H1 (cell line): Measurements from ENCODE around the gene WWC1. TPM values are rescaled to one million over a fixed set of nuclear protein-coding genes. Genes with fewer than 3 reads are reported as not detected.

Experiments
- CTCF ChIA-PET: fragments of 300-600 bp; sonication (Branson Sonifier 250); formaldehyde crosslinking; loops from one replicate; lab custom pipeline; 2021; ENCODE audit not compliant: partially characterized antibody; lab: Charles Lee
- POLR2A ChIA-PET: fragments of 300-600 bp; sonication (Branson Sonifier 250); formaldehyde crosslinking; loops from one replicate; lab custom pipeline; 2021; ENCODE audit warnings: inconsistent platforms; ENCODE audit not compliant: partially characterized antibody; lab: Charles Lee
- DNase-seq, 2 experiments: peaks; one replicate each; pipeline versions ENCODE4 v3.0.0 to v3.0.0-alpha.2; 2010 to 2022; ENCODE audit warnings: low spot score in 2 of 2, low read depth in 1 of 2, mixed read lengths in 1 of 2
- FAIRE-seq: peaks from 2 replicates; lab custom pipeline; 2011; peaks lifted over from hg19 to GRCh38; lab: Jason Lieb, UNC
- H2AFZ ChIP-seq: 2 replicates; pipeline ENCODE4 v1.8.1; 2012; ENCODE audit warnings: low read length, inconsistent platforms
- H2AK5ac ChIP-seq: 2 replicates; pipeline ENCODE4 v1.6.1; 2013; ENCODE audit warnings: low read depth, low read length
- H2BK120ac ChIP-seq: replicated peaks from 2 replicates; pipeline ENCODE3; 2013; ENCODE audit warnings: low read depth, low read length, inconsistent platforms
- H2BK12ac ChIP-seq: 2 replicates; pipeline ENCODE4 v1.6.1; 2013; ENCODE audit warnings: low read depth, low read length
- H2BK15ac ChIP-seq: 2 replicates; pipeline ENCODE4 v1.6.1; 2013; ENCODE audit warnings: low read length
- H2BK20ac ChIP-seq: 2 replicates; pipeline ENCODE4 v1.6.1; 2013; ENCODE audit warnings: low read length
- H2BK5ac ChIP-seq: 2 replicates; pipeline ENCODE4 v1.6.1; 2013; ENCODE audit warnings: low read depth, low read length
- H3K14ac ChIP-seq: 2 replicates; pipeline ENCODE4 v1.6.1; 2013; ENCODE audit warnings: inconsistent platforms; ENCODE audit not compliant: insufficient read length
- H3K18ac ChIP-seq: 2 replicates; pipeline ENCODE4 v1.6.1; 2013; ENCODE audit warnings: low read length; ENCODE audit errors: extremely low read depth
- H3K23ac ChIP-seq: 2 replicates; pipeline ENCODE4 v1.6.1; 2013; ENCODE audit warnings: inconsistent platforms; ENCODE audit not compliant: insufficient read length
- H3K23me2 ChIP-seq: 2 replicates; pipeline ENCODE4 v1.6.1; 2013; ENCODE audit warnings: low read depth, low read length
- H3K27ac ChIP-seq: 2 replicates; pipeline ENCODE4 v1.6.1; 2011; ENCODE audit warnings: low read depth, low read length, inconsistent platforms
- H3K27me3 ChIP-seq, 4 experiments: replicated peaks in 1 of 4; 1 replicate in 1 of 4; 2 replicates in 3 of 4; pipeline versions ENCODE4 v1.6.1 to v1.8.1; 2011 to 2013; ENCODE audit warnings: low read length in 3 of 4, mild to moderate bottlenecking in 3 of 4, inconsistent platforms in 2 of 4, mixed read lengths in 2 of 4, moderate library complexity in 1 of 4; ENCODE audit not compliant: control insufficient read depth in 3 of 4, insufficient read depth in 3 of 4; ENCODE audit errors: extremely low read depth in 1 of 4
- H3K36me3 ChIP-seq, 4 experiments: 2 replicates each; pipeline versions ENCODE4 v1.6.1 to v1.8.1; 2011 to 2013; ENCODE audit warnings: mild to moderate bottlenecking in 4 of 4, low read length in 3 of 4, moderate library complexity in 2 of 4, control low read depth in 1 of 4, inconsistent platforms in 1 of 4; ENCODE audit not compliant: insufficient read depth in 4 of 4, control insufficient read depth in 2 of 4
- H3K4ac ChIP-seq: replicated peaks from 2 replicates; pipeline ENCODE3; 2013; ENCODE audit warnings: low read length, low read depth, mixed read lengths, inconsistent platforms; ENCODE audit not compliant: insufficient read length
- H3K4me1 ChIP-seq, 4 experiments: replicated peaks in 1 of 4; 1 replicate in 1 of 4; 2 replicates in 3 of 4; pipeline versions ENCODE4 v1.6.1 to v1.8.1; 2011 to 2013; ENCODE audit warnings: low read length in 3 of 4, inconsistent platforms in 2 of 4, mixed read lengths in 1 of 4; ENCODE audit not compliant: insufficient read depth in 4 of 4, control insufficient read depth in 3 of 4
- H3K4me2 ChIP-seq, 2 experiments: 2 replicates each; pipeline versions ENCODE4 v1.6.1 to v1.8.1; 2011 to 2013; ENCODE audit warnings: low read depth in 2 of 2, low read length in 2 of 2, control low read depth in 1 of 2, inconsistent platforms in 1 of 2, mild to moderate bottlenecking in 1 of 2; ENCODE audit not compliant: insufficient read depth in 1 of 2
- H3K4me3 ChIP-seq, 4 experiments: fragments of 200-600, 300-600 bp in 1 of 4; sonication (generic), shearing (Covaris generic), sonication (Bioruptor Twin) in 1 of 4; 2 replicates each; pipeline versions ENCODE4 v1.5.1 to v1.8.1; 2011 to 2016; ENCODE audit warnings: low read length in 4 of 4, low read depth in 3 of 4, control low read depth in 2 of 4, inconsistent platforms in 2 of 4, mild to moderate bottlenecking in 2 of 4, mixed read lengths in 1 of 4, moderate library complexity in 1 of 4; ENCODE audit not compliant: insufficient read depth in 2 of 4; ENCODE audit errors: extremely low read depth in 1 of 4
- H3K56ac ChIP-seq: replicated peaks from 2 replicates; pipeline ENCODE3; 2013; ENCODE audit warnings: low read depth, mild to moderate bottlenecking, mixed read lengths, low read length, inconsistent platforms; ENCODE audit not compliant: insufficient read length
- H3K79me1 ChIP-seq: 2 replicates; pipeline ENCODE4 v1.6.1; 2013; ENCODE audit warnings: low read depth, low read length, control low read depth
- H3K79me2 ChIP-seq, 2 experiments: 2 replicates each; pipeline versions ENCODE4 v1.6.1 to v1.8.1; 2012 to 2013; ENCODE audit warnings: low read length in 2 of 2, mild to moderate bottlenecking in 2 of 2, inconsistent platforms in 1 of 2; ENCODE audit not compliant: insufficient read depth in 2 of 2, control insufficient read depth in 1 of 2
- H3K9ac ChIP-seq, 4 experiments: replicated peaks in 1 of 4; 1 replicate in 1 of 4; 2 replicates in 3 of 4; pipeline versions ENCODE4 v1.6.1 to v1.8.1; 2011 to 2013; ENCODE audit warnings: low read depth in 3 of 4, low read length in 3 of 4, control low read depth in 2 of 4, mild to moderate bottlenecking in 2 of 4, moderate library complexity in 2 of 4, inconsistent platforms in 1 of 4; ENCODE audit errors: extremely low read depth in 1 of 4
- H3K9me3 ChIP-seq, 2 experiments: 2 replicates each; pipeline versions ENCODE4 v1.6.1 to v1.8.1; 2012 to 2013; ENCODE audit warnings: mild to moderate bottlenecking in 2 of 2, moderate library complexity in 2 of 2, control low read depth in 1 of 2, inconsistent platforms in 1 of 2, low read depth in 1 of 2, low read length in 1 of 2, mixed read lengths in 1 of 2; ENCODE audit not compliant: insufficient read depth in 2 of 2
- H4K20me1 ChIP-seq, 2 experiments: replicated peaks in 1 of 2; 2 replicates each; pipeline versions ENCODE3 to v1.8.1; 2011 to 2013; ENCODE audit warnings: inconsistent platforms in 2 of 2, low read length in 2 of 2, mild to moderate bottlenecking in 1 of 2; ENCODE audit not compliant: insufficient read depth in 2 of 2, control insufficient read depth in 1 of 2
- H4K5ac ChIP-seq: 2 replicates; pipeline ENCODE4 v1.6.1; 2013; ENCODE audit warnings: low read length, low read depth, mixed read lengths, inconsistent platforms; ENCODE audit not compliant: insufficient read length
- H4K8ac ChIP-seq: 2 replicates; pipeline ENCODE4 v1.8.0; 2013; ENCODE audit warnings: mild to moderate bottlenecking, moderate library complexity, low read length, inconsistent platforms; ENCODE audit not compliant: insufficient read depth; ENCODE audit errors: extremely low read depth
- H4K91ac ChIP-seq: replicated peaks from 2 replicates; pipeline ENCODE3; 2013; ENCODE audit warnings: low read length, mixed read lengths, inconsistent platforms; ENCODE audit not compliant: insufficient read length
- BCL11A ChIP-seq, 2 experiments: IDR thresholded peaks; one replicate each; pipeline ENCODE4 v1.6.1; 2011; ENCODE audit warnings: low read depth in 2 of 2, low read length in 2 of 2, mild to moderate bottlenecking in 2 of 2
- CBX8 ChIP-seq: fragments of 300-800, 300-1000 bp; sonication (generic); IDR thresholded peaks from 2 replicates; pipeline ENCODE4 v1.7.1; 2016; ENCODE audit warnings: low read depth, low read length, borderline replicate concordance
- CREB1 ChIP-seq: IDR thresholded peaks from 2 replicates; pipeline ENCODE4 v1.6.1; 2012; ENCODE audit warnings: inconsistent platforms
- KDM5A ChIP-seq: fragments of 200-600 bp; IDR thresholded peaks from 2 replicates; pipeline ENCODE4 v1.7.1; 2012; ENCODE audit warnings: mild to moderate bottlenecking, low read length, inconsistent platforms, mixed read lengths
- MAFK ChIP-seq: IDR thresholded peaks from 2 replicates; pipeline ENCODE4 v1.6.1; 2012; ENCODE audit warnings: low read depth, mild to moderate bottlenecking, improper control_type of control experiment, low read length
- POLR2A ChIP-seq, 2 experiments: IDR thresholded peaks; 1 replicate in 1 of 2; 2 replicates in 1 of 2; pipeline ENCODE4 v1.6.1; 2011; ENCODE audit warnings: low read depth in 2 of 2, low read length in 2 of 2, mild to moderate bottlenecking in 2 of 2; ENCODE audit errors: control extremely low read depth in 1 of 2
- RXRA ChIP-seq: IDR thresholded peaks from 2 replicates; pipeline ENCODE4 v1.6.1; 2011; ENCODE audit warnings: low read depth, mild to moderate bottlenecking, low read length, moderate library complexity; ENCODE audit not compliant: insufficient read depth
- SP1 ChIP-seq: IDR thresholded peaks from 2 replicates; pipeline ENCODE4 v1.6.1; 2011; ENCODE audit warnings: low read depth, low read length
- SP2 ChIP-seq: IDR thresholded peaks from 2 replicates; pipeline ENCODE4 v1.6.1; 2012; ENCODE audit warnings: mild to moderate bottlenecking, low read length, inconsistent platforms
- ZNF274 ChIP-seq: IDR thresholded peaks from 2 replicates; pipeline ENCODE4 v1.7.0; 2012; ENCODE audit warnings: low read length, borderline replicate concordance; ENCODE audit errors: extremely low read depth
- WGBS, 2 experiments: shearing (Covaris generic) in 1 of 2; methylation state at CpG; one replicate each; pipeline versions ENCODE4 v1.1.6 to v1.1.7; 2013 to 2015; ENCODE audit warnings: low lambda C conversion rate in 2 of 2, mixed read lengths in 2 of 2, inconsistent platforms in 1 of 2, low coverage in 1 of 2, missing lambda C conversion rate in 1 of 2; ENCODE audit not compliant: insufficient replicate concordance in 2 of 2, insufficient coverage in 1 of 2, insufficient read length in 1 of 2; ENCODE audit errors: extremely low coverage in 1 of 2, missing lambda C conversion rate in 1 of 2; 5-methylcytosine and 5-hydroxymethylcytosine counted together
- polyA plus RNA-seq, 7 experiments: library from polyadenylated mRNA; depleted of rRNA in 3 of 7; stranded (reverse) in 5 of 7; unstranded in 2 of 7; fragments of >200 nt in 5 of 7; fragments of 200-250 nt in 2 of 7; gene quantifications; 1 replicate in 5 of 7; 2 replicates in 1 of 7; 4 replicates in 1 of 7; pipeline versions ENCODE4 v1.2.1 to v1.2.3, GENCODE V29; 2011 to 2013; ENCODE audit warnings: missing spikeins in 2 of 7, mixed read lengths in 2 of 7
- total RNA-seq: library from RNA; stranded (reverse); fragmentation: NEBNext Ultra II Directional; extraction: Animal tissue kit (Norgen Biotek cat#: 25700); gene quantifications from 2 replicates; pipeline ENCODE4 v1.2.1, GENCODE V29; 2021
- TF ChIP-seq, protein P1 (sequence below): IDR thresholded peaks from 2 replicates; pipeline ENCODE4 v1.6.1; 2011; ENCODE audit warnings: low read length, improper control_type of control experiment

Gene WWC1
- total and polyA plus RNA-seq, 2 of the 8 experiments (the other 6 are each of a cell fraction or from before 2014, with no cell fraction given): 16.4 to 41.1 TPM

DNA sequence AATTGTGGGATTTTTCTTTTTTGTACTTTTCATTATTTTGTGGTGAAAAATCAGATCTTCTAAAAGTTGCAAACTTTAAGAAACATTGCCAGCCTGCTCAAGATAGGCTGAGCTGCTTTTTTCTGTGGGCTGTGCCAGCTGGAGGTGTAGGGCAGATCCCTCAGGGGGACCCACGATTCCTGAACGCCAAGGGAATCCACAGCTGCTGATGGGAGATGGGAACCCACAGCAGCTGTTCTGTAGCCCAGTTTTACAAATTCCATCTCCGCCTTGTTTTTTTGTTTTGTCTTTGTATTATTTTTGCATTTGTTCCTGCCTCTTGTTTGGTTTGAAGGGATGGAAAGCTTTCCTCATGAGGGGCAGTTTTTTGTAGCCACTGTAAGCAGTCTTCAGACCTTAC is 91.0 kb downstream of the WWC1 start:
- FAIRE-seq (no peak), DNase-seq (no peak)
- Histone ChIP-seq H3K9ac (no peak overlapping the region), H3K4me2 (no peak overlapping the region), H2BK12ac (no peak overlapping the region), H3K23ac (no peak overlapping the region), H3K27me3 (no peaks in the 10 kb centered on the region), H3K4me3 (no peak overlapping the region), H4K5ac (no peak overlapping the region), H3K18ac (no peak overlapping the region), H3K79me1 (no peaks in the 10 kb centered on the region), H3K4me1 (no peaks in the 10 kb centered on the region), H4K8ac (no peak overlapping the region), H2AFZ (no peak overlapping the region), H3K27ac (no peak overlapping the region), H3K14ac (no peak overlapping the region), H3K56ac (no peak overlapping the region), H2BK5ac (no peak overlapping the region), H2AK5ac (no peak overlapping the region), H4K91ac (no peak overlapping the region), H2BK120ac (no peak overlapping the region), H3K23me2 (no peaks in the 10 kb centered on the region), H4K20me1 (no peaks in the 10 kb centered on the region), H3K36me3 (peaks cover 0 to 9% (median 4%) of the 10 kb centered on the region in 4 experiments; a peak in 3 of 8 replicates), H2BK20ac (no peak overlapping the region), H3K4ac (no peak overlapping the region), H3K79me2 (peaks cover 0 to 7% of the 10 kb centered on the region in 2 experiments; a peak in 1 of 4 replicates), H2BK15ac (no peak overlapping the region), H3K9me3 (0 out of 4 replicates have a peak, but pooled peaks cover 0 to 5% of the 10 kb centered on the region in 2 experiments)
- TF ChIP-seq KDM5A (no peak), ZNF274 (no peak), MAFK (no peak), BCL11A (IDR thresholded peaks at IDR 0.05; ENCODE audit: low read depth in 2 of 2, low read length in 2 of 2) (no peak), POLR2A (IDR thresholded peaks at IDR 0.05; ENCODE audit: control extremely low read depth in 1 of 2, low read depth in 2 of 2, low read length in 2 of 2) (no peak), SP1 (no peak), RXRA (no peak), SP2 (no peak), CREB1 (no peak), CBX8 (no peak)
- TF ChIP-seq, protein P1, sequence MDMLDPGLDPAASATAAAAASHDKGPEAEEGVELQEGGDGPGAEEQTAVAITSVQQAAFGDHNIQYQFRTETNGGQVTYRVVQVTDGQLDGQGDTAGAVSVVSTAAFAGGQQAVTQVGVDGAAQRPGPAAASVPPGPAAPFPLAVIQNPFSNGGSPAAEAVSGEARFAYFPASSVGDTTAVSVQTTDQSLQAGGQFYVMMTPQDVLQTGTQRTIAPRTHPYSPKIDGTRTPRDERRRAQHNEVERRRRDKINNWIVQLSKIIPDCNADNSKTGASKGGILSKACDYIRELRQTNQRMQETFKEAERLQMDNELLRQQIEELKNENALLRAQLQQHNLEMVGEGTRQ: no peak
- ChIA-PET CTCF (interaction anchor here (0.6 to 1.0 kb wide), 3 partner anchors 14 to 40 kb away, joined by 3 to 4 read pairs (median 3); no protein-coding TSS in a partner anchor), POLR2A (interaction anchor here (0.7 to 1.2 kb wide), 2 partner anchors 19 to 31 kb away, joined by 3 read pairs; no protein-coding TSS in a partner anchor)
- 82% methylated on average over 3 of the region's 3 CpGs; no CpG with 5 or more reads in 1 of the 2 experiments for WGBS, 2 experiments
